OCI-LY1 (cell line): ENCODE data around the gene DIP2C.
"Not testable (repeated sequence)": the region's sequence is repeated elsewhere in the genome, so short reads cannot be mapped to it uniquely, and the experiment has no call there.

Experiments
- EZH2 ChIP-seq: fragments of 200-600 bp; sonication (generic), shearing (Covaris generic); IDR thresholded peaks from 2 replicates; pipeline ENCODE4 v1.8.0; 2017; ENCODE audit warnings: borderline replicate concordance, mixed run types, mild to moderate bottlenecking, antibody characterized with exemption, low read length, moderate library complexity, mixed read lengths
- TF ChIP-seq, protein P1 (sequence below): fragments of 200-600 bp; sonication (generic), shearing (Covaris generic); IDR thresholded peaks from 2 replicates; pipeline ENCODE4 v1.5.1; 2017; ENCODE audit warnings: mild to moderate bottlenecking, antibody characterized with exemption, low read length, moderate library complexity, mixed read lengths

DNA sequence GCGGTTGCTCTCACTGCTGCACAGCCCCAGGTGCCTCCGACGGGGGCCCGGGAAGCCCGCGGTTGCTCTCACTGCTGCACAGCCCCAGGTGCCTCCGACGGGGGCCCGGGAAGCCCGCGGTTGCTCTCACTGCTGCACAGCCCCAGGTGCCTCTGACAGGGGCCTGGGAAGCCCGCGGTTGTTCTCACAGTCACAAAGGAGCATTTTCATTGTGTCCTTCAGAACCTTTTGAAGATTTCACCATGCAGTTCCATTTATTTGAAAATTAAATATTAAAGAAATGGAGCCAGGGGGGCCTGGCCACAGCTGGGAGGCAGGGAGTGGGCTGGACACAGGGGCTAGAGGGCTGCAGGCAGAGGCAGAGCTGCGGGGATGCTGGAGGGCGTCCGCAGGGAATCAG is 321.4 kb downstream of the DIP2C start:
- not testable (repeated sequence) for TF ChIP-seq EZH2
- TF ChIP-seq, protein P1, sequence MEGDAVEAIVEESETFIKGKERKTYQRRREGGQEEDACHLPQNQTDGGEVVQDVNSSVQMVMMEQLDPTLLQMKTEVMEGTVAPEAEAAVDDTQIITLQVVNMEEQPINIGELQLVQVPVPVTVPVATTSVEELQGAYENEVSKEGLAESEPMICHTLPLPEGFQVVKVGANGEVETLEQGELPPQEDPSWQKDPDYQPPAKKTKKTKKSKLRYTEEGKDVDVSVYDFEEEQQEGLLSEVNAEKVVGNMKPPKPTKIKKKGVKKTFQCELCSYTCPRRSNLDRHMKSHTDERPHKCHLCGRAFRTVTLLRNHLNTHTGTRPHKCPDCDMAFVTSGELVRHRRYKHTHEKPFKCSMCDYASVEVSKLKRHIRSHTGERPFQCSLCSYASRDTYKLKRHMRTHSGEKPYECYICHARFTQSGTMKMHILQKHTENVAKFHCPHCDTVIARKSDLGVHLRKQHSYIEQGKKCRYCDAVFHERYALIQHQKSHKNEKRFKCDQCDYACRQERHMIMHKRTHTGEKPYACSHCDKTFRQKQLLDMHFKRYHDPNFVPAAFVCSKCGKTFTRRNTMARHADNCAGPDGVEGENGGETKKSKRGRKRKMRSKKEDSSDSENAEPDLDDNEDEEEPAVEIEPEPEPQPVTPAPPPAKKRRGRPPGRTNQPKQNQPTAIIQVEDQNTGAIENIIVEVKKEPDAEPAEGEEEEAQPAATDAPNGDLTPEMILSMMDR, result not testable (repeated sequence)
